Glutamatergic neuron (in vitro differentiated cells): Measurements from ENCODE around the gene SLC22A15. TPM values are rescaled to one million over a fixed set of nuclear protein-coding genes. Genes with fewer than 3 reads are reported as not detected.

Experiments
- DNase-seq: peaks from one replicate; pipeline ENCODE4 v3.0.0; 2022
- H3K27ac Mint-ChIP-seq: one replicate; pipeline ENCODE4 v1.8.0; 2020; ENCODE audit warnings: mild to moderate bottlenecking, mixed read lengths, inconsistent platforms; ENCODE audit not compliant: unreplicated experiment
- H3K27me3 Mint-ChIP-seq: one replicate; pipeline ENCODE4 v1.8.0; 2020; ENCODE audit warnings: mild to moderate bottlenecking, moderate library complexity, mixed read lengths, inconsistent platforms; ENCODE audit not compliant: unreplicated experiment
- H3K36me3 Mint-ChIP-seq: one replicate; pipeline ENCODE4 v1.8.0; 2020; ENCODE audit warnings: mild to moderate bottlenecking, mixed read lengths, inconsistent platforms; ENCODE audit not compliant: unreplicated experiment
- H3K4me1 Mint-ChIP-seq: one replicate; pipeline ENCODE4 v1.8.0; 2020; ENCODE audit warnings: mild to moderate bottlenecking, low read depth, mixed read lengths, inconsistent platforms; ENCODE audit not compliant: unreplicated experiment
- H3K4me3 Mint-ChIP-seq: one replicate; pipeline ENCODE4 v1.8.0; 2020; ENCODE audit warnings: mild to moderate bottlenecking, mixed read lengths, inconsistent platforms; ENCODE audit not compliant: unreplicated experiment
- H3K9me3 Mint-ChIP-seq: one replicate; pipeline ENCODE4 v1.8.0; 2020; ENCODE audit warnings: mild to moderate bottlenecking, moderate library complexity, mixed read lengths, inconsistent platforms; ENCODE audit not compliant: unreplicated experiment
- total RNA-seq: library from RNA; stranded (reverse); fragmentation: NEBNext Ultra II Directional; extraction: Animal tissue kit (Norgen Biotek cat#: 25700); gene quantifications from one replicate; pipeline ENCODE4 v1.2.1, GENCODE V29; 2021; ENCODE audit not compliant: unreplicated experiment
- TF ChIP-seq, protein P1 (sequence below): fragments of 200-600 bp; sonication (generic); IDR thresholded peaks from one replicate; pipeline ENCODE4 v1.5.0; 2021; ENCODE audit not compliant: partially characterized antibody, unreplicated experiment

The SLC22A15 gene
- total RNA-seq, 1 donor from 2014 or later = 49.4 TPM

DNA sequence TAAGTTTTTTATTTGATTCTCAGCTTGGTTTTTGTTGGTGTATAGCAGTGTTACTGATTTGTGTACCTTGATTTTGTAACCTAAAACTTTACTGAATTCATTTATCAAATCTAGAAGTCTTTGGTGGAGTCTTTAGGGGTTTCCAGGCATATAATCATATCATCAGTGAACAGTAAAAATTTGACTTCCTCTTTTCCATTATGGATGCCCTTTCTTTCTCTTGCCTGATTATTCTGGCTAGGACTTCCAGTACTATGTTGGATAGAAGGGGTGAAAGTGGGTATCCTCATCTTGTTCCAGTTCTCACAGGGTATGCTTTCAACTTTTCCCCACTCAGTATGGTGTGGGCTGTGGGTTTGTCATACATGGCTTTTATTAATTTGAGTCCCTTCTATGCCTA lies 111.3 kb downstream of the SLC22A15 start:
- Mint-ChIP-seq H3K9me3 (peaks cover 3% of the 10 kb centered on the region), H3K36me3 (peaks cover 37% of the 10 kb centered on the region), H3K4me3 (no peak overlapping the region), H3K4me1 (no peaks in the 10 kb centered on the region), H3K27ac (no peak overlapping the region), H3K27me3 (peaks cover 2% of the 10 kb centered on the region)
- no peak for DNase-seq
- TF ChIP-seq, protein P1, sequence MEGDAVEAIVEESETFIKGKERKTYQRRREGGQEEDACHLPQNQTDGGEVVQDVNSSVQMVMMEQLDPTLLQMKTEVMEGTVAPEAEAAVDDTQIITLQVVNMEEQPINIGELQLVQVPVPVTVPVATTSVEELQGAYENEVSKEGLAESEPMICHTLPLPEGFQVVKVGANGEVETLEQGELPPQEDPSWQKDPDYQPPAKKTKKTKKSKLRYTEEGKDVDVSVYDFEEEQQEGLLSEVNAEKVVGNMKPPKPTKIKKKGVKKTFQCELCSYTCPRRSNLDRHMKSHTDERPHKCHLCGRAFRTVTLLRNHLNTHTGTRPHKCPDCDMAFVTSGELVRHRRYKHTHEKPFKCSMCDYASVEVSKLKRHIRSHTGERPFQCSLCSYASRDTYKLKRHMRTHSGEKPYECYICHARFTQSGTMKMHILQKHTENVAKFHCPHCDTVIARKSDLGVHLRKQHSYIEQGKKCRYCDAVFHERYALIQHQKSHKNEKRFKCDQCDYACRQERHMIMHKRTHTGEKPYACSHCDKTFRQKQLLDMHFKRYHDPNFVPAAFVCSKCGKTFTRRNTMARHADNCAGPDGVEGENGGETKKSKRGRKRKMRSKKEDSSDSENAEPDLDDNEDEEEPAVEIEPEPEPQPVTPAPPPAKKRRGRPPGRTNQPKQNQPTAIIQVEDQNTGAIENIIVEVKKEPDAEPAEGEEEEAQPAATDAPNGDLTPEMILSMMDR = no peak

DNA sequence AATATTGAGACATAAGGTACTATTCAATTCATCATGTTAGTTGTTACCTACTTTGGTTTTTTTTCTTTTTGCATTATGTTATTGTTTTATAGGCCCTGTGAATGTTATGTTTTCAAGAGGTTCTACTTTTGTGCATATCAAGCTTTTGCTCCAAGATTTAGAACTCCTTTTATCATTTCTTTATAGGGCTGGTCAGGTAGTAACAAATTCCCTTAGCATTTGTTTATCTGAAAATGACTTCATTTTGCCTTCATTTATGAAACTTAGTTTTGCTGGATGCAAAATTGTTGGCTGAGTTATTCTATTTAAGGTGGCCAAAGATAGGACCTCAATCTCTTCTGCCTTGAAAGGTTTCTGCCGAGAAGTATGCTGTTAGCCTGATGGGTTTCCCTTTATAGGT lies 113.6 kb downstream of the SLC22A15 start:
- Mint-ChIP-seq H3K27me3 (no peaks in the 10 kb centered on the region), H3K4me3 (no peak overlapping the region), H3K9me3 (peaks cover 3% of the 10 kb centered on the region), H3K27ac (no peak overlapping the region), H3K36me3 (peaks cover 45% of the 10 kb centered on the region), H3K4me1 (no peaks in the 10 kb centered on the region)
- TF ChIP-seq, protein P1 = no peak
- DNase-seq = no peak

DNA sequence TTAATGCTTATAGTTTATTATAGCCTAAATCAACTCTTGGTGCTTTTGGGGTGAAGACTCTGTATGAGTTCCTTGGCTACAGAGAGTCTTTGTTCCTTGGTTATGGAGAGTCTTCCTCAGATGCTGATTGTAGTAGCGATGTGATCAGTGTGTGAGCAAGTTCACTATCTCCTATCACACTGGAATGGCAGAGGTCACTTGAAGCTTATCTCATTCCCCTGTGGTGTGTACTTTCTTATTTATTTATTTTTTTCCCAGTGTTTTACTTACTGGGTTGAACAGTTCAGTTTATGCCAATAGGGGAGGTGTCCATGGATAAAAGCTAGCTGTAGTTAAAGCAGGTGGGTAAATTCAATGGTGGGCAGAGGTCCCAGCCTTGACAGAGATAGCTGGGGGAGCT lies 114.8 kb downstream of the SLC22A15 start:
- no peak for DNase-seq
- H3K4me3 Mint-ChIP-seq = no peak overlapping the region
- H3K4me1 Mint-ChIP-seq = no peaks in the 10 kb centered on the region
- H3K27ac Mint-ChIP-seq = no peak overlapping the region
- peaks cover 3% of the 10 kb centered on the region for H3K9me3 Mint-ChIP-seq
- TF ChIP-seq, protein P1 = no peak
- peaks cover 45% of the 10 kb centered on the region for H3K36me3 Mint-ChIP-seq
- no peaks in the 10 kb centered on the region for H3K27me3 Mint-ChIP-seq

DNA sequence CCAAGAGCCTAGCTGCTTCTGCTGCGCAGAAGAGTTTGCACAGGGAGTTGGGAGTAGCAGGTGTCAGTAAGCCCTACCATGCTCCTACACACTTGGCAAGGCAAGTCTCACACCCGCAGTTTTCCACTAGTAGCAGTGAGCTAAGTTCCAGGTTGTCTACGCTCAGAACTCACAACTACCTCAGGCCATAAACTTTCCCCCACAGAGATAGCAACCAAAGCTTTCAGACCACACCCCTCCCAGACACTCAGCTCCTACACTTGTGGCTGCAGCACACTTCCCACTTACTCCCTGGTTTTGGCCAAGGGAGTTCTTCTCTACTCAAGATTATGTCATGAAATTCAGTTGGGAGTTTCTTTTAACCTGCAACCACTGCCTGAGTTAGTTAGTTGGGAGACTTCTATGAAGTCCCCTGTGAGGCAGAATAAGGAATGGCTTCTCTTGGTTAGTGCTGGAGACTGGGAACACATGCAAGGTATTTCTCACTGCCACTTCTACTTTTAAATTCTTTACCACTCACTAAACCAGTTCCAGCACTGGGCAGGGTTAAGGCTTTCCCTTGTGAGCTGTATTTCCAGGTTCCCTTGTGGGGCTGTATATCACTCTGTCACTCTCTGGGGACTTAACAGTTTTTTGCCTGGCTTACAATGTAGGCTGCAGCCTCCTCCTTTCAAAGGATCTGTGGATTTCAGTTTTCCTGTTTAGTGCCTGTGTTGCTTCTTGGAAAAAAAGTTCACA lies 116.6 kb downstream of the SLC22A15 start:
- Mint-ChIP-seq H3K4me1 (no peaks in the 10 kb centered on the region), H3K27me3 (no peaks in the 10 kb centered on the region), H3K36me3 (peaks cover 45% of the 10 kb centered on the region), H3K9me3 (peaks cover 3% of the 10 kb centered on the region), H3K27ac (no peak overlapping the region), H3K4me3 (no peak overlapping the region)
- TF ChIP-seq, protein P1 = no peak
- no peak for DNase-seq

DNA sequence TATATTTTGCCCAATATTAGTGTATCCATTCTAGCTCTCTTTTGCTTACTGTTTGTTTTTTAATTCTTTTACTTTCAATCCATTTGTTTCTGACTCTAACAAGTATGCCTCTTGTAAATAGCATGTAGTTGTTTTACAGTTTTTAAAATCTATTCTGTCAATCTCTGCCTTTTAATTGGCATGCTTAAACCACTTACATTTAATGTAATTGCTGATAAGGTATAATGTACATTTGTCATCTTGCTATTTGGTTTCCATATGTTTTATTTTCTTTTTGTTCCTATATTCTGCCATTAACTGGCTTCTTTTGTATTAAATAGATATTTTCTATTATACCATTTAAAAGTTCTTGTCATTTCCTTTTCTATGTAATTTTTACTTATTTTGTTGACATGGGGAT lies 118.7 kb downstream of the SLC22A15 start:
- TF ChIP-seq, protein P1 = no peak
- Mint-ChIP-seq H3K27me3 (no peaks in the 10 kb centered on the region), H3K36me3 (peaks cover 30% of the 10 kb centered on the region), H3K4me3 (no peak overlapping the region), H3K9me3 (peaks cover 3% of the 10 kb centered on the region), H3K4me1 (peaks cover 2% of the 10 kb centered on the region), H3K27ac (no peak overlapping the region)
- DNase-seq = no peak
